Activated CD8-positive, alpha-beta memory T cell treated with anti-CD3 and anti-CD28 coated beads for 48 hours (primary cell): ENCODE data around the gene EREG.
"Not testable (repeated sequence)": the region's sequence is repeated elsewhere in the genome, so short reads cannot be mapped to it uniquely, and the experiment has no call there.

Experiments used
- DNase-seq, 3 experiments: peaks; one replicate each; pipeline ENCODE4 v3.0.0-alpha.2; 2020; ENCODE audit warnings: low read depth in 2 of 3, low spot score in 2 of 3

Gene EREG

GRCh38 chr4:74387790-74388189 is 22.8 kb downstream of the EREG start:
- DNase-seq = no peak

GRCh38 chr4:74389494-74389893 is 24.5 kb downstream of the EREG start:
- DNase-seq = no peak

- DNase-seq = no peak
Measured at GRCh38 chr4:74390677-74391076, 25.7 kb downstream of the EREG start.

GRCh38 chr4:74391346-74391745 is 26.4 kb downstream of the EREG start:
- no peak for DNase-seq

- DNase-seq = no peak
Measured at GRCh38 chr4:74391890-74392475, 27.0 kb downstream of the EREG start.

GRCh38 chr4:74394476-74395136 is 29.7 kb downstream of the EREG start:
- no peak for DNase-seq

- no peak for DNase-seq
Measured at GRCh38 chr4:74395633-74396032, 30.7 kb downstream of the EREG start.

- no peak for DNase-seq
Measured at GRCh38 chr4:74397748-74398426, 32.9 kb downstream of the EREG start.

GRCh38 chr4:74398894-74399589 is 34.1 kb downstream of the EREG start:
- DNase-seq = not testable (repeated sequence)

GRCh38 chr4:74400395-74400794 is 35.5 kb downstream of the EREG start:
- DNase-seq = no peak

GRCh38 chr4:74402692-74403456 is 37.9 kb downstream of the EREG start:
- DNase-seq = no peak

GRCh38 chr4:74407891-74408290 is 42.9 kb downstream of the EREG start:
- DNase-seq = no peak

- no peak for DNase-seq
Measured at GRCh38 chr4:74408639-74409038, 43.7 kb downstream of the EREG start.

GRCh38 chr4:74410272-74410671 is 45.3 kb downstream of the EREG start:
- DNase-seq = no peak

GRCh38 chr4:74412225-74412624 is 47.3 kb downstream of the EREG start:
- DNase-seq = no peak

- no peak for DNase-seq
Measured at GRCh38 chr4:74413265-74413664, 48.3 kb downstream of the EREG start.

- no peak for DNase-seq
Measured at GRCh38 chr4:74414149-74414809, 49.3 kb downstream of the EREG start.

GRCh38 chr4:74415602-74416300 is 50.8 kb downstream of the EREG start:
- no peak for DNase-seq

GRCh38 chr4:74418063-74418670 is 53.2 kb downstream of the EREG start:
- no peak for DNase-seq

- DNase-seq = no peak
Measured at GRCh38 chr4:74420863-74421262, 55.9 kb downstream of the EREG start.
